Type B pancreatic cell (in vitro differentiated cells): ENCODE measurements around the gene NOTUM. TPM values are rescaled to one million over a fixed set of nuclear protein-coding genes. Genes with fewer than 3 reads are reported as not detected.

Experiments used
- DNase-seq: peaks from one replicate; pipeline ENCODE4 v3.0.0; 2021; ENCODE audit warnings: mixed read lengths; ENCODE audit not compliant: unreplicated experiment; ENCODE audit errors: extremely low spot score
- H3K27ac Mint-ChIP-seq: 2 replicates; pipeline ENCODE4 v1.8.0; 2021; ENCODE audit warnings: mild to moderate bottlenecking, mixed read lengths
- H3K27me3 Mint-ChIP-seq: 2 replicates; pipeline ENCODE4 v1.8.0; 2021; ENCODE audit warnings: mixed read lengths
- H3K36me3 Mint-ChIP-seq: 2 replicates; pipeline ENCODE4 v1.8.0; 2021; ENCODE audit warnings: mixed read lengths
- H3K4me1 Mint-ChIP-seq: one replicate; pipeline ENCODE4 v1.8.0; 2021; ENCODE audit warnings: mixed read lengths; ENCODE audit not compliant: unreplicated experiment
- H3K4me3 Mint-ChIP-seq: 2 replicates; pipeline ENCODE4 v1.8.0; 2021; ENCODE audit warnings: mild to moderate bottlenecking, mixed read lengths
- H3K9me3 Mint-ChIP-seq: 2 replicates; pipeline ENCODE4 v1.8.0; 2021; ENCODE audit warnings: mixed read lengths
- total RNA-seq: library from RNA; stranded (reverse); gene quantifications from 2 replicates; pipeline ENCODE4 v1.2.1, GENCODE V29; 2021; ENCODE audit warnings: low replicate concordance
- TF ChIP-seq, protein P1 (sequence below): fragments of 200-600 bp; sonication (generic); conservative IDR thresholded peaks from 2 replicates; pipeline ENCODE4 v1.5.0; 2021; ENCODE audit warnings: antibody characterized with exemption, mild to moderate bottlenecking

Gene NOTUM
- total RNA-seq, 1 donor from 2014 or later = 3.2 TPM

DNA sequence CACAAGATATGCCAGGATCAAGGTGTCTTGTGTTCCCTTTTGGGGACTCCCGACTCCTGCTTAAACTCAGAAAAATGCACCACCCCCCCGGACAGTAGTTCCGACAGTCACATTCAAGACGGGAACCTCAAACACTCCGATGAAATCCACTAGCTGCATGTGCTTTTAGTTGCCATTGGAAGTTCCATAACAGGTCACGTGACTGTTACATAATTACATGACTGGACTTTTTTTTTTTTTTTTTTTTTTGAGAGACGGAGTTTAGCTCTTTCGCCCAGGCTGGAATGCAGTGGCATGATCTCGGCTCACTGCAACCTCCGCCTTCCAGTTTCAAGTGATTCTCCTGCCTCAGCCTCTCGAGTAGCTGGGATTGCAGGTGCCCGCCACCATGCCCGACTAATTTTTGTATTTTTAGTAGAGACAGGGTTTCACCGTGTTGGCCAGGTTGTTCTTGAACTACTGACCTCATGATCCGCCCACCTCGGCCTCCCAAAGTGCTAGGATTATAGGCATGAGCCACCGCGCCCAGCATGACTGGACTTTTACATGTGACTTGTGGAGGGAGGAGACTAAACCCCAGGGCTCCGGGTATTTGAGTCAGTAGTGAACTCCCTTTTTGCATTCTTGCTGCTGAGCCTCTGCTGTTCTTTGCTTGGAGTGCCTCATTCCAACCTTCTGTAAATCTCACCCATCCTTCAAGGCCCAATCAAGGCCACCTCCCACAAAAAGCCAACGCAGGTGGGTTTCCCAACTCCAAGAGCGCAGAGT lies 44.6 kb downstream of the NOTUM start:
- Mint-ChIP-seq H3K4me3 (peak overlapping the region; percentile 87), H3K27me3 (no peaks in the 10 kb centered on the region), H3K27ac (peak overlapping the region; percentile 92), H3K4me1 (peaks cover 23% of the 10 kb centered on the region), H3K9me3 (no peaks in the 10 kb centered on the region), H3K36me3 (peaks cover 18% of the 10 kb centered on the region)
- TF ChIP-seq, protein P1, sequence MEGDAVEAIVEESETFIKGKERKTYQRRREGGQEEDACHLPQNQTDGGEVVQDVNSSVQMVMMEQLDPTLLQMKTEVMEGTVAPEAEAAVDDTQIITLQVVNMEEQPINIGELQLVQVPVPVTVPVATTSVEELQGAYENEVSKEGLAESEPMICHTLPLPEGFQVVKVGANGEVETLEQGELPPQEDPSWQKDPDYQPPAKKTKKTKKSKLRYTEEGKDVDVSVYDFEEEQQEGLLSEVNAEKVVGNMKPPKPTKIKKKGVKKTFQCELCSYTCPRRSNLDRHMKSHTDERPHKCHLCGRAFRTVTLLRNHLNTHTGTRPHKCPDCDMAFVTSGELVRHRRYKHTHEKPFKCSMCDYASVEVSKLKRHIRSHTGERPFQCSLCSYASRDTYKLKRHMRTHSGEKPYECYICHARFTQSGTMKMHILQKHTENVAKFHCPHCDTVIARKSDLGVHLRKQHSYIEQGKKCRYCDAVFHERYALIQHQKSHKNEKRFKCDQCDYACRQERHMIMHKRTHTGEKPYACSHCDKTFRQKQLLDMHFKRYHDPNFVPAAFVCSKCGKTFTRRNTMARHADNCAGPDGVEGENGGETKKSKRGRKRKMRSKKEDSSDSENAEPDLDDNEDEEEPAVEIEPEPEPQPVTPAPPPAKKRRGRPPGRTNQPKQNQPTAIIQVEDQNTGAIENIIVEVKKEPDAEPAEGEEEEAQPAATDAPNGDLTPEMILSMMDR = no peak
- no peak for DNase-seq

DNA sequence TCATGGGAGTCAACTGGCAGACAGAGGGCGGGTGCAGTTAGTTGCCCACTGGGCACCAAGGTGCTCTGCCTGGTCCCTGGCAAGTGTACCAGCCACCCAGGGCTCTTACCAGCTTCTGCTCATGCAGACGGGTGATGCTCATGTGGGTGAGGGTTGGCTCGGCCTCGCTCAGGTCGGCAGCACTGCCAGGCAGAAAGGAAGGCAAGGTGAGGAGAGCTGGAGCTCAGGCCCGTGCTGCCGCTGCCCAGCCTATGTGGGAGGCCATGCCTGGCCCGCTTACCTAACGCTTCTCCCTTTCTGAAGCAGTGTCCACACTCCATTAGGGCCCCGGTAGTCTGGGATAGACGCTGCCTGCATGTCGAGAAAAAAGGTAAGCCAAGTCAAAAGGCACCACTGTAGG lies 45.7 kb downstream of the NOTUM start:
- no peak for DNase-seq
- Mint-ChIP-seq H3K36me3 (peaks cover 18% of the 10 kb centered on the region), H3K27me3 (no peaks in the 10 kb centered on the region), H3K4me3 (peak overlapping the region; percentile 25), H3K4me1 (peaks cover 23% of the 10 kb centered on the region), H3K9me3 (no peaks in the 10 kb centered on the region), H3K27ac (no peak overlapping the region)
- TF ChIP-seq, protein P1 = no peak

DNA sequence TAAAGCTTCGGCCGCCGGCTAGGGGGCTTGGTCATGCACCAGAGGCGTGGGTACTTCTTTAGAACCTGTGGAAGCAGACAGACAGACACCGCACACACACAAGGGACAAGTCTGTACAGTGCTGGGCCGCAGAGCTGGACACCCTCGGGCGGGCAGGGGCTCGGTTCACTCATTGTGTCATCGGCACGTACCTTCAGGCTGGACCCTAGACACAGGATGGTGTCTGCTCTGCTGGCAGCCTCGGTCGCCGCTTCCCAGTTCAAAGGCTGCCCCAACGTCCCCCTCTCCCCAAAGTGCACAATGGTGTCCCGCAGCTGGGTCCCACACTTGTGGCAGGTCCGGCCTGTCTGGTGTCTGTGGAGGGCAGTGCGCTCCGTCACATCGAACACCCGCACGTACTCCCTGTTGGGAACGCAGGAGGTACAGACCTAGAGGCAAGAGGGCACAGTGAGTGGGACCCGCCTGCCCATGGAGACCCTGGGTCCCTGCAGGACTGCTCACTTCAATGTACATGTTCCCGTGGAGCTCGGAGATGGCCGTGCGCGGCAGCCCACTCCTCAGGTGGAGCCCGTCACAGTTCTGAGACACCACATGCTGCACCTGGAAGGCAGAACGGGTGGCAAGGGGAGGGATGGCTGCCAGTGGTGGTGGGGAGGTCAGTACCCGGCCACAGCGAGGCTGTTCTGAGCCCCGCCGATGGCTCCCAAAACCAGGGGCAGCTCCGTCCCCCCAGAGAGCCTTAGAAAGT lies 46.7 kb downstream of the NOTUM start:
- peaks cover 19% of the 10 kb centered on the region for H3K4me1 Mint-ChIP-seq
- H3K4me3 Mint-ChIP-seq = no peak overlapping the region
- DNase-seq = no peak
- H3K9me3 Mint-ChIP-seq = no peaks in the 10 kb centered on the region
- TF ChIP-seq, protein P1 = no peak
- no peaks in the 10 kb centered on the region for H3K27me3 Mint-ChIP-seq
- no peak overlapping the region for H3K27ac Mint-ChIP-seq
- peaks cover 16% of the 10 kb centered on the region for H3K36me3 Mint-ChIP-seq

DNA sequence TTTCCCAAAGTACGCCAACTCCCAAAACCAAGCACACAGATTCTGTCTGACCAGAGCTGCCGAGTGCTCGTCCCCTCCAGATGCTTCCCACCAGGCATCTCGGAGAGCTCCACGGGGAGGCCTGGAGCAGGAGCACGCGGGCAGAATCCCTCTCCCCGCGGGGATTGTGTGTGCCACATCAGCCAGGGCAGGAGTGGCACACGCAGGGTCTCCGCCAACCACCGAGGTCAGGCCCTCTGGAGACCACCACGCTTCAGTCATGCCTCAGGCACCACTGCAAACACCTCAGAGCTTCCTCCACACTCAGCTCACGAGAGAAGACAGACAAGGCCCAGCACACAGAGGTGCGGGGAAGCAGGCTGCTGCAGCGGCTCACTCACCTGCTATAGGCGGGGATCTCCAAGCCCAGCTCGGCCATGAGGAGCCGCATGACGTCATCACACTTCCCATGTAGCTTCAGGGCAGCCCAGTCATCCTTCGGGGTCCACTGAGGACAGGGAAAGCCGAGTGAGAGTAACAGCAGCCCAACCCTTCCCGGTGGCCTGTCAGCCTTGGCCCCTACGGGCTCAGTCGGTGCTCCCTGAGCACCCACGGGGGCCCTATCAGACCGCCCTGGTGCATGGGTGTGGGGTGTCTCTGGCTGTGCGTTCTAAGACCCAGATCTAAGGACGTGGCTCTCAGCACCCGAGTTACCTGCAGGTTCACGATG lies 47.4 kb downstream of the NOTUM start:
- H3K27ac Mint-ChIP-seq = peak overlapping the region; percentile 94

More for the DNA sequence above, 47.4 kb downstream of the NOTUM start:
- TF ChIP-seq, protein P1 = no peak
- no peak for DNase-seq
- Mint-ChIP-seq H3K36me3 (peaks cover 11% of the 10 kb centered on the region), H3K4me3 (peak overlapping the region; percentile 72), H3K4me1 (peaks cover 13% of the 10 kb centered on the region), H3K27me3 (no peaks in the 10 kb centered on the region), H3K9me3 (no peaks in the 10 kb centered on the region)
